Smooth muscle cell of bladder (primary cell): ENCODE results near the gene GAL3ST3. TPM values are rescaled to one million over a fixed set of nuclear protein-coding genes. Genes with fewer than 3 reads are reported as not detected.

Experiments used
- total RNA-seq: library from RNA; depleted of rRNA; stranded (reverse); fragments of >200 nt; gene quantifications from 2 replicates; pipeline ENCODE4 v1.2.3, GENCODE V29; 2014

The GAL3ST3 gene
- under 0.01 and 0.14 TPM in 2 replicates for total RNA-seq

GRCh38 chr11:66048547-66049323, at the start of gene GAL3ST3:
Gene GAL3ST3 (minus strand): TSS chr11:66049161. CDS start chr11:66045415, 3,746 bp downstream.

GRCh38 chr11:66069715-66070603, 21.0 kb upstream of the GAL3ST3 start, which contains the start of gene PACS1:
Gene PACS1 (plus strand): TSS chr11:66070272. CDS start chr11:66070487, 215 bp downstream.

GRCh38 chr11:66051766-66052663, 3.1 kb upstream of the GAL3ST3 start, which contains the start of gene SF3B2:
Gene SF3B2 (plus strand): TSS chr11:66052364. CDS start chr11:66052385, 21 bp downstream.

GRCh38 chr11:66026017-66026529, 22.9 kb downstream of the GAL3ST3 start, which contains the start of gene CATSPER1:
Gene CATSPER1 (minus strand): TSS chr11:66026479. CDS start chr11:66026379, 100 bp downstream.

GRCh38 chr11:66011785-66012303, 37.1 kb downstream of the GAL3ST3 start, which contains the start of gene CST6:
Gene CST6 (plus strand): TSS chr11:66012008. CDS start chr11:66012045, 37 bp downstream.

GRCh38 chr11:66001942-66002647, 46.9 kb downstream of the GAL3ST3 start, which contains the start of the genes BANF1 and EIF1AD:
Gene BANF1 (plus strand): TSS chr11:66002503. CDS start chr11:66003251, 748 bp downstream.
Gene EIF1AD (minus strand): TSS chr11:66002157. CDS start chr11:66000389, 1,768 bp downstream.

Other genes with a start within 250 kb of the GAL3ST3 start
- gene SNX32, start 215.2 kb downstream of the GAL3ST3 start, total RNA-seq, result 0.65 and 1.3 TPM in 2 replicates
- 767 and 912 TPM in 2 replicates for gene CFL1, start 191.0 kb downstream of the GAL3ST3 start, total RNA-seq
- 37.7 and 39.0 TPM in 2 replicates for gene MUS81, start 188.7 kb downstream of the GAL3ST3 start, total RNA-seq
- 72.7 and 94.0 TPM in 2 replicates for gene EFEMP2, start 176.4 kb downstream of the GAL3ST3 start, total RNA-seq
- gene CTSW, start 169.3 kb downstream of the GAL3ST3 start, total RNA-seq, result not detected in 2 replicates
- 160 and 205 TPM in 2 replicates for gene FIBP, start 160.7 kb downstream of the GAL3ST3 start, total RNA-seq
- 32.4 and 49.1 TPM in 2 replicates for gene CCDC85B, start 158.5 kb downstream of the GAL3ST3 start, total RNA-seq
- gene FOSL1, start 148.8 kb downstream of the GAL3ST3 start, total RNA-seq, result 2.6 and 4.4 TPM in 2 replicates
- gene C11orf68, start 130.1 kb downstream of the GAL3ST3 start, total RNA-seq, result 11.1 and 15.3 TPM in 2 replicates
- gene DRAP1, start 129.7 kb downstream of the GAL3ST3 start, total RNA-seq, result 245 and 284 TPM in 2 replicates
- gene TSGA10IP, start 103.7 kb downstream of the GAL3ST3 start, total RNA-seq, result not detected in 2 replicates
- 60.3 and 78.4 TPM in 2 replicates for gene SART1, start 87.4 kb downstream of the GAL3ST3 start, total RNA-seq
- 20.8 and 29.0 TPM in 2 replicates for gene EIF1AD, start 47.0 kb downstream of the GAL3ST3 start, total RNA-seq
- 9.7 and 19.1 TPM in 2 replicates for gene BANF1, start 46.7 kb downstream of the GAL3ST3 start, total RNA-seq
- gene CST6, start 37.2 kb downstream of the GAL3ST3 start, total RNA-seq, result 0.14 TPM in 1 of 2 replicates, not detected in the other
- gene CATSPER1, start 22.7 kb downstream of the GAL3ST3 start, total RNA-seq, result 0.14 TPM in 1 of 2 replicates, not detected in the other
- 81.8 and 115 TPM in 2 replicates for gene SF3B2, start 3.2 kb upstream of the GAL3ST3 start, total RNA-seq
- gene PACS1, start 21.1 kb upstream of the GAL3ST3 start, total RNA-seq, result 17.9 and 28.0 TPM in 2 replicates
- gene KLC2, start 208.5 kb upstream of the GAL3ST3 start, total RNA-seq, result 12.7 and 18.8 TPM in 2 replicates
- 47.9 and 58.0 TPM in 2 replicates for gene RAB1B, start 219.5 kb upstream of the GAL3ST3 start, total RNA-seq
- gene CNIH2, start 229.0 kb upstream of the GAL3ST3 start, total RNA-seq, result 0.28 TPM in 1 of 2 replicates, not detected in the other
- 237 and 239 TPM in 2 replicates for gene YIF1A, start 240.0 kb upstream of the GAL3ST3 start, total RNA-seq
- under 0.01 and 0.18 TPM in 2 replicates for gene TMEM151A, start 242.7 kb upstream of the GAL3ST3 start, total RNA-seq